K562 (cell line): ENCODE data around the gene CORO6. TPM values are rescaled to one million over a fixed set of nuclear protein-coding genes. Genes with fewer than 3 reads are reported as not detected.

ENCODE experiments used
- ARID1B ChIP-seq: fragments of 450-650 bp; IDR thresholded peaks from 2 replicates; pipeline ENCODE4 v1.6.1; 2016; ENCODE audit warnings: antibody characterized with exemption, mild to moderate bottlenecking, inconsistent platforms
- ATF1 ChIP-seq, 2 experiments: fragments of 450-650 bp in 1 of 2; IDR thresholded peaks; 2 replicates each; pipeline ENCODE4 v1.6.1; 2016; ENCODE audit warnings: missing compliant biosample characterization in 1 of 2, missing genetic modification characterization in 1 of 2
- BRD9 ChIP-seq: fragments of 450-650 bp; IDR thresholded peaks from 2 replicates; pipeline ENCODE4 v1.6.1; 2018; ENCODE audit warnings: low read depth; ENCODE audit not compliant: partially characterized antibody
- EHMT2 ChIP-seq: fragments of 450-650 bp; IDR thresholded peaks from 2 replicates; pipeline ENCODE4 v1.6.1; 2018; ENCODE audit warnings: antibody characterized with exemption
- EWSR1 ChIP-seq: fragments of 450-650 bp; IDR thresholded peaks from 2 replicates; pipeline ENCODE4 v1.6.1; 2018; ENCODE audit warnings: borderline replicate concordance, mild to moderate bottlenecking, low read depth, moderate library complexity; ENCODE audit not compliant: partially characterized antibody
- HSF4 ChIP-seq: fragments of 250-450 bp; sonication (Bioruptor Pico); IDR thresholded peaks from 2 replicates; pipeline ENCODE4 v2.1.2; 2022; ENCODE audit warnings: mild to moderate bottlenecking, moderate library complexity, borderline replicate concordance
- MAFF ChIP-seq: IDR thresholded peaks from 2 replicates; pipeline ENCODE4 v1.6.1; 2012; ENCODE audit warnings: low read length, improper control_type of control experiment
- NR2C1 ChIP-seq, 2 experiments: fragments of 450-650 bp; IDR thresholded peaks; 2 replicates each; pipeline ENCODE4 v1.6.1; 2017; ENCODE audit warnings: mild to moderate bottlenecking in 2 of 2, antibody characterized with exemption in 1 of 2, inconsistent platforms in 1 of 2, missing compliant biosample characterization in 1 of 2, missing genetic modification characterization in 1 of 2
- NR2C2 ChIP-seq, 2 experiments: fragments of 200-800 bp in 1 of 2; sonication (Bioruptor generic) in 1 of 2; sonication (generic) in 1 of 2; formaldehyde crosslinking in 1 of 2; IDR thresholded peaks; 2 replicates each; pipeline versions ENCODE4 v1.6.1 to v1.8.0; 2016 to 2022; ENCODE audit warnings: mild to moderate bottlenecking in 1 of 2, missing compliant biosample characterization in 1 of 2, missing genetic modification characterization in 1 of 2, missing genetic modification reagents in 1 of 2
- RAD21 ChIP-seq, 2 experiments: fragments of 250-450 bp in 1 of 2; fragments of 450-650 bp in 1 of 2; sonication (Bioruptor Pico) in 1 of 2; formaldehyde crosslinking in 1 of 2; IDR thresholded peaks in 1 of 2; conservative IDR thresholded peaks in 1 of 2; 2 replicates each; pipeline versions ENCODE4 v1.4.0 to v1.8.0; 2020 to 2022; ENCODE audit warnings: mild to moderate bottlenecking in 2 of 2, moderate library complexity in 1 of 2
- SRSF9 ChIP-seq: fragments of 200-400 bp; formaldehyde crosslinking; IDR thresholded peaks from 2 replicates; pipeline ENCODE4 v1.6.1; 2017; ENCODE audit warnings: low read depth, low read length, borderline replicate concordance
- STAG1 ChIP-seq: sonication (generic); formaldehyde crosslinking; IDR thresholded peaks from 2 replicates; pipeline ENCODE4 v1.5.0; 2020; ENCODE audit warnings: missing genetic modification reagents, borderline replicate concordance
- TEAD1 ChIP-seq, 2 experiments: fragments of 450-650 bp in 1 of 2; sonication (generic) in 1 of 2; formaldehyde crosslinking; IDR thresholded peaks; 2 replicates each; pipeline versions ENCODE4 v1.4.0 to v1.8.0; 2020 to 2022; ENCODE audit warnings: mild to moderate bottlenecking in 2 of 2, missing genetic modification reagents in 1 of 2
- ZBTB40 ChIP-seq, 2 experiments: fragments of 450-650 bp in 1 of 2; sonication (generic) in 1 of 2; formaldehyde crosslinking in 1 of 2; IDR thresholded peaks; 2 replicates each; pipeline versions ENCODE4 v1.7.1 to v1.9.0; 2016 to 2022; ENCODE audit warnings: inconsistent platforms in 1 of 2, mild to moderate bottlenecking in 1 of 2, missing genetic modification reagents in 1 of 2
- ZNF143 ChIP-seq: sonication (generic); formaldehyde crosslinking; IDR thresholded peaks from 2 replicates; pipeline ENCODE4 v1.9.0; 2022; ENCODE audit warnings: mild to moderate bottlenecking, missing genetic modification reagents
- ZNF274 ChIP-seq: IDR thresholded peaks from 2 replicates; pipeline ENCODE4 v1.6.1; 2011; ENCODE audit warnings: low read depth, mild to moderate bottlenecking, low read length, moderate library complexity, borderline replicate concordance
- ZNF507 ChIP-seq: conservative IDR thresholded peaks from 2 replicates; pipeline ENCODE4 v1.6.1; 2017; ENCODE audit warnings: missing genetic modification characterization, missing compliant biosample characterization
- polyA plus RNA-seq, 8 experiments: library from polyadenylated mRNA; depleted of rRNA in 4 of 8; stranded (reverse) in 5 of 8; unstranded in 3 of 8; fragments of >200 nt; fragmentation: Nextera tagmentation in 2 of 8; fragmentation: Illumina TruSeq in 1 of 8; extraction: Ambion mirVana in 2 of 8; extraction: Trizol in 1 of 8; gene quantifications; 2 replicates each; pipeline versions ENCODE4 v1.2.1 to v1.2.3, GENCODE V29; 2011 to 2014; ENCODE audit warnings: inconsistent platforms in 1 of 8, missing spikeins in 1 of 8
- total RNA-seq, 7 experiments: library from RNA; depleted of rRNA in 6 of 7; stranded (reverse); fragments of >200 nt in 6 of 7; fragmentation: Illumina TruSeq in 2 of 7; extraction: Trizol in 2 of 7; gene quantifications; 2 replicates each; pipeline versions ENCODE4 v1.2.1 to v1.2.3, GENCODE V29; 2011 to 2021; ENCODE audit warnings: low replicate concordance in 1 of 7

The CORO6 gene
- total and polyA plus RNA-seq, 9 of the 15 experiments (the other 6 are each of a cell fraction or from before 2014, with no cell fraction given): 0.04 to 11.9 (median 2.4) TPM

- TF ChIP-seq SRSF9 (no peak), HSF4 (CRISPR knock-in tag) (no peak), STAG1 (CRISPR knock-in tag) (peak; percentile 81; the same call in 1 of the 2 replicates), MAFF (no peak), EHMT2 (peak; percentile 98), ZBTB40 (IDR thresholded peaks at IDR 0.05) (peak; percentile 74; the same call in 1 of the 2 replicates), ZBTB40 (CRISPR knock-in tag; IDR thresholded peaks at IDR 0.05) (no peak; the same call in 1 of the 2 replicates), EWSR1 (no peak), ZNF143 (peak; percentile 39; the same call in 1 of the 2 replicates), ARID1B (no peak), RAD21 (CRISPR knock-in tag; conservative IDR thresholded peaks at IDR 0.05 in 1 of 2, IDR thresholded peaks at IDR 0.05 in 1 of 2) (peak in 1 of 2 experiments; percentile 57; a peak in 2 of 4 replicates), NR2C2 (CRISPR knock-in tag; IDR thresholded peaks at IDR 0.05) (no peak), NR2C2 (tag; IDR thresholded peaks at IDR 0.05) (no peak), ATF1 (CRISPR knock-in tag; IDR thresholded peaks at IDR 0.05) (peak; percentile 53; the same call in 1 of the 2 replicates), ATF1 (tag; IDR thresholded peaks at IDR 0.05) (no peak), BRD9 (no peak), ZNF274 (no peak), ZNF507 (tag) (no peak), TEAD1 (CRISPR knock-in tag; IDR thresholded peaks at IDR 0.05) (peak in 1 of 2 experiments; percentile 68; a peak in 1 of 4 replicates), NR2C1 (IDR thresholded peaks at IDR 0.05) (no peak), NR2C1 (tag; IDR thresholded peaks at IDR 0.05) (no peak)
These were observed 28.9 kb downstream of the CORO6 start (continued) for GRCh38 chr17:29593591-29594518.
